ENCODE data around the gene TMEM236. TPM values are rescaled to one million over a fixed set of nuclear protein-coding genes. Genes with fewer than 3 reads are reported as not detected.

TMEM236 gene
- total RNA-seq, 2 donors from 2014 or later, result 0.52 to 0.66 TPM

DNA sequence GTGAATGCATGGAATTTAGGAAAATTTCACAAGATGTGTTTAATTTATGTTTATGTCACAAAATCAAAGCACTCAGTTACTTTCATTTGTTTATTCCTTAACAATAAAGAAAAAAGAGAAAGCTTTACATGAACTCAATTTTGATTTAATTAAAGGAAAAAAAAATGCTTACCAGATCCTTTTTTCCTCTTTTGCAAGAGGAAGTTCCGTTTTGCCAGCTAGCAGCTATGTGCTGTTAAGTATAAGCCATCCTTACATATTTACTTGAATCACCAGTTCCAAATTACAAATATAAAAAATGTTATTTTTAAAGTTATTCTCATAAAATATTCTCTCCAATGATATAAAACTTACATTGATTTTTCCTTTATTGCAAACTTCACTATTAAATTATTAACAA lies 69.9 kb downstream of the TMEM236 start:
- no peaks in the 10 kb centered on the region for H3K36me3 ChIP-seq (replicated peaks in 1 of 2; ENCODE audit: insufficient read depth in 1 of 2, low read depth in 2 of 2)
- ATAC-seq (no peak), DNase-seq (no peak)
- H3K4me3 ChIP-seq, result no peak overlapping the region
- H3K27ac ChIP-seq, result no peak overlapping the region
- WGBS, 2 donors, result 43 to 55% methylated on average over 1 of the region's 1 CpG
- no peaks in the 10 kb centered on the region for H3K27me3 ChIP-seq
- intact Hi-C loops (cut with DNase I), result no loop called here
- H3K9me3 ChIP-seq, result no peaks in the 10 kb centered on the region
- no peak for TF ChIP-seq POLR2A (IDR thresholded peaks at IDR 0.05)
- TF ChIP-seq, protein P1, sequence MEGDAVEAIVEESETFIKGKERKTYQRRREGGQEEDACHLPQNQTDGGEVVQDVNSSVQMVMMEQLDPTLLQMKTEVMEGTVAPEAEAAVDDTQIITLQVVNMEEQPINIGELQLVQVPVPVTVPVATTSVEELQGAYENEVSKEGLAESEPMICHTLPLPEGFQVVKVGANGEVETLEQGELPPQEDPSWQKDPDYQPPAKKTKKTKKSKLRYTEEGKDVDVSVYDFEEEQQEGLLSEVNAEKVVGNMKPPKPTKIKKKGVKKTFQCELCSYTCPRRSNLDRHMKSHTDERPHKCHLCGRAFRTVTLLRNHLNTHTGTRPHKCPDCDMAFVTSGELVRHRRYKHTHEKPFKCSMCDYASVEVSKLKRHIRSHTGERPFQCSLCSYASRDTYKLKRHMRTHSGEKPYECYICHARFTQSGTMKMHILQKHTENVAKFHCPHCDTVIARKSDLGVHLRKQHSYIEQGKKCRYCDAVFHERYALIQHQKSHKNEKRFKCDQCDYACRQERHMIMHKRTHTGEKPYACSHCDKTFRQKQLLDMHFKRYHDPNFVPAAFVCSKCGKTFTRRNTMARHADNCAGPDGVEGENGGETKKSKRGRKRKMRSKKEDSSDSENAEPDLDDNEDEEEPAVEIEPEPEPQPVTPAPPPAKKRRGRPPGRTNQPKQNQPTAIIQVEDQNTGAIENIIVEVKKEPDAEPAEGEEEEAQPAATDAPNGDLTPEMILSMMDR (IDR thresholded peaks at IDR 0.05), result no peak
- no peaks in the 10 kb centered on the region for H3K4me1 ChIP-seq

DNA sequence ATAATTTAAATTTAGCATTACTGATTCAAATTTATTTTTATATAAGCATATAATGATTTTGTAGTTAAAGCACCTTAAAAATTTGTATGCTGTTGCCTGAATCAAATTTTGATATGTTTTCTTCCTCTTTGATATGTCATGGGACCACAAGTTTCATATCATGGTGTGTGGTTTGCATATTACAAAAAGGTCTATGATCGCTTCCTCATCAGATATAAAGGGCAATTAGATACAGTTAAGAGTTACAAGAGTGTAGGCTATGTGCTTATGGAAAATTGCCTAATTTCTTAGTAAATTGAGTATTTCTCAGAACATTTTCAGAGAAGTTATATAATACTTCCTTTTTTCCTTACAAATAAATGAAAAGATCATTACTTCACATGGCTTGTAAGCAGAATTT lies 79.3 kb downstream of the TMEM236 start:
- WGBS, 2 donors, result 72 to 86% methylated on average over 1 of the region's 1 CpG
- Histone ChIP-seq H3K36me3 (replicated peaks in 1 of 2; ENCODE audit: insufficient read depth in 1 of 2, low read depth in 2 of 2) (no peaks in the 10 kb centered on the region), H3K4me1 (peaks cover 5% of the 10 kb centered on the region), H3K27me3 (no peaks in the 10 kb centered on the region), H3K4me3 (no peak overlapping the region), H3K9me3 (no peaks in the 10 kb centered on the region), H3K27ac (no peak overlapping the region)
- DNase-seq (no peak), ATAC-seq (no peak)
- intact Hi-C loops (cut with DNase I), result no loop called here
- no peak for TF ChIP-seq POLR2A (IDR thresholded peaks at IDR 0.05)
- TF ChIP-seq, protein P1 (IDR thresholded peaks at IDR 0.05), result no peak

DNA sequence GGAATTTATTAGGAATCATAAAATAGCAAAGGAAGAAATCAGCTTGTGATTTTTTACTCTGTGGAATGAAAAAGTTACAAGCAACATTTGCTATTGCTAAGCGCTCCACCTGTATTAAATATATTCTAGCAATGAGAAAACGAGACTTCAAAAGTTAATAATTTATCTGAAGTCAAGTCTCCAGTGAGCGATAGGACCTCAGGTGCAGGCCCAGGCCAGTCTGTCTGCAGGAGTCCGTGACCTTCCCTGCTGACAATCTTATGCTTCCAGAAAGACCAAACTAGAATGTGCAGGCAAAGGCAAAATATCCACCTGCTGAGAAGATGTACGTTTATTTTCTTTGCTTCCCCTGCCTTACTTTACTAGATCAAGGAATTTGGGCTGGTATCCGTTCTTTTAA lies 79.9 kb downstream of the TMEM236 start:
- Histone ChIP-seq H3K9me3 (no peaks in the 10 kb centered on the region), H3K27ac (peak overlapping the region in 1 of 4 donors; percentile 22), H3K36me3 (replicated peaks in 1 of 2; ENCODE audit: insufficient read depth in 1 of 2, low read depth in 2 of 2) (no peaks in the 10 kb centered on the region), H3K4me3 (no peak overlapping the region), H3K4me1 (peaks cover 5% of the 10 kb centered on the region), H3K27me3 (no peaks in the 10 kb centered on the region)
- peak; percentile 33 to 71 (median 56) for DNase-seq
- intact Hi-C loops (cut with DNase I), result no loop called here
- 32% methylated on average over 6 of the region's 6 CpGs for WGBS, 2 donors
- TF ChIP-seq, protein P1 (IDR thresholded peaks at IDR 0.05), result no peak
- TF ChIP-seq POLR2A (IDR thresholded peaks at IDR 0.05), result no peak
- ATAC-seq, result peak; percentile 60

DNA sequence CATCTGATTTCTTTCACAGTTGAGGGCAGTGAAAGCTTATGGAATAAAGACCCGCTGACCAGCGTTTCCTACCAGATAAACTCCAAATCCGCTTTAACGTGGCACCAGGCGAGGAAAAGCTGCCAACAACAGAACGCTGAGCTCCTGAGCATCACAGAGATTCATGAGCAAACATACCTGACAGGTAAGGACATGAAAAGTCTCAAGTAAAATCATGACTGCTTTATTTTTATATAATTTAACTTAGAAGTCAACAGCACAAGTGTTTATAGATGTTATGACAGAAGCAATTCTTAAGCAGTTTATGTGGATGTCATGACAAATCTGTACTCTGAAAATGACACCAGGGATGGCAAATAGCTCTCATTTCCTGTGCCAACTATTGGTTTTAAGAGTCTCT lies 81.7 kb downstream of the TMEM236 start:
- Histone ChIP-seq H3K9me3 (no peaks in the 10 kb centered on the region), H3K4me3 (no peak overlapping the region), H3K27ac (no peak overlapping the region), H3K36me3 (replicated peaks in 1 of 2; ENCODE audit: insufficient read depth in 1 of 2, low read depth in 2 of 2) (no peaks in the 10 kb centered on the region), H3K4me1 (peaks cover 5% of the 10 kb centered on the region), H3K27me3 (no peaks in the 10 kb centered on the region)
- WGBS, 2 donors, result 82 to 89% methylated on average over 6 of the region's 6 CpGs
- intact Hi-C loops (cut with DNase I), result no loop called here
- no peak for ATAC-seq
- TF ChIP-seq POLR2A (IDR thresholded peaks at IDR 0.05), result no peak
- TF ChIP-seq, protein P1 (IDR thresholded peaks at IDR 0.05), result no peak
- DNase-seq, result no peak

DNA sequence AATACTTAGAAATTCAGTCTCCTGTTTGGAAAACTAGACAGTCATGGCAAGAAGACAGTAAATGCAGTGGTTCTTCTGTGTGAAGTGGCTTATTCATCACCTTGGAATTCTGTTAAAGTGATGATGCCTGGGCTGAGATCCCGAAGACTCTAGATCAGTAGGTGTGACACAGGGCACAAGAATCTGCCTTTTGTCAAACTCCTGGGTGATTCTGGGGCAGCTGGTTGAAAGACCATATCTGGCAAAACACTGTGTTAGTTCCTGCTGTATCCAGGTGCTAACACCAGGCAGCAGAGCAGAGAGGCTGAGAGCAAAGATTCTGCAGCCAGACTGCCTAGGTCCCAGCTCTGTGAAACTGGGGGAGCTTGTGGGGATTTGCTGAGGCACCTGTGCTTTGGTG lies 83.7 kb downstream of the TMEM236 start:
- Histone ChIP-seq H3K9me3 (no peaks in the 10 kb centered on the region), H3K4me3 (no peak overlapping the region), H3K4me1 (peaks cover 5% of the 10 kb centered on the region), H3K27me3 (no peaks in the 10 kb centered on the region), H3K36me3 (replicated peaks in 1 of 2; ENCODE audit: insufficient read depth in 1 of 2, low read depth in 2 of 2) (no peaks in the 10 kb centered on the region), H3K27ac (no peak overlapping the region)
- 71 to 90% methylated on average over 1 of the region's 1 CpG for WGBS, 2 donors
- no peak for ATAC-seq
- intact Hi-C loops (cut with DNase I), result no loop called here
- TF ChIP-seq, protein P1 (IDR thresholded peaks at IDR 0.05), result no peak
- no peak for TF ChIP-seq POLR2A (IDR thresholded peaks at IDR 0.05)
- DNase-seq, result no peak
